ENCODE results near the gene LSR.

The LSR gene

GRCh38 chr19:35287713-35288112 is 38.9 kb downstream of the LSR start:
- in situ Hi-C loops (cut with HindIII; ENCODE audit: low pct_ligation_motif_present, low sequenced_read_pairs): no loop called here
- Histone ChIP-seq H3K27me3 (replicated peaks) (no peaks in the 10 kb centered on the region), H3K4me3 (ENCODE audit: low read depth, low read length) (no peak overlapping the region), H3K36me3 (replicated peaks) (no peaks in the 10 kb centered on the region), H3K27ac (no peak overlapping the region)
- TF ChIP-seq, protein P1, sequence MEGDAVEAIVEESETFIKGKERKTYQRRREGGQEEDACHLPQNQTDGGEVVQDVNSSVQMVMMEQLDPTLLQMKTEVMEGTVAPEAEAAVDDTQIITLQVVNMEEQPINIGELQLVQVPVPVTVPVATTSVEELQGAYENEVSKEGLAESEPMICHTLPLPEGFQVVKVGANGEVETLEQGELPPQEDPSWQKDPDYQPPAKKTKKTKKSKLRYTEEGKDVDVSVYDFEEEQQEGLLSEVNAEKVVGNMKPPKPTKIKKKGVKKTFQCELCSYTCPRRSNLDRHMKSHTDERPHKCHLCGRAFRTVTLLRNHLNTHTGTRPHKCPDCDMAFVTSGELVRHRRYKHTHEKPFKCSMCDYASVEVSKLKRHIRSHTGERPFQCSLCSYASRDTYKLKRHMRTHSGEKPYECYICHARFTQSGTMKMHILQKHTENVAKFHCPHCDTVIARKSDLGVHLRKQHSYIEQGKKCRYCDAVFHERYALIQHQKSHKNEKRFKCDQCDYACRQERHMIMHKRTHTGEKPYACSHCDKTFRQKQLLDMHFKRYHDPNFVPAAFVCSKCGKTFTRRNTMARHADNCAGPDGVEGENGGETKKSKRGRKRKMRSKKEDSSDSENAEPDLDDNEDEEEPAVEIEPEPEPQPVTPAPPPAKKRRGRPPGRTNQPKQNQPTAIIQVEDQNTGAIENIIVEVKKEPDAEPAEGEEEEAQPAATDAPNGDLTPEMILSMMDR (IDR thresholded peaks at IDR 0.05; ENCODE audit: low read depth, low read length, missing control alignments): no peak
- DNase-seq: no peak

GRCh38 chr19:35288331-35288730 is 39.5 kb downstream of the LSR start:
- Histone ChIP-seq H3K4me3 (ENCODE audit: low read depth, low read length) (no peak overlapping the region), H3K27ac (no peak overlapping the region), H3K27me3 (replicated peaks) (peaks cover 2% of the 10 kb centered on the region), H3K36me3 (replicated peaks) (no peaks in the 10 kb centered on the region)
- no peak for DNase-seq
- TF ChIP-seq, protein P1 (IDR thresholded peaks at IDR 0.05; ENCODE audit: low read depth, low read length, missing control alignments): no peak
- in situ Hi-C loops (cut with HindIII; ENCODE audit: low pct_ligation_motif_present, low sequenced_read_pairs): no loop called here

DNA sequence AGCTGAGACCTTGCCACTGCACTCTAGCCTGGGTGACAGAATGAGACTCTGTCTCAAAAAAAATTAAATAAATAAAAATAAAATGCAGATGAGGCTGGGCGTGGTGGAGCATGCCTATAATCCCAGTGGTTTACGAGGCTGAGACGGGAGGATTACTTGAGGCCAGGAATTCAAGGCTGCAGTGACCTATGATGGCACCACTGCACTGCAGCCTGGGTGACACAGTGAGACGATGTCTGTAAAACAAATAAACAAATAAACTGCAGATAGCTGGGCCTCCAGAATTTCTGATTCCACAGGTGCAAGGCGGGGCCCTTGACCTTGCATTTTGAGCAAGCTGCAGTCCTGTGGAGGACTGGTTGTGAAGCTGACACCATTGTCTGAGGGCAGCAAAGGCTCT is 40.1 kb downstream of the LSR start:
- Histone ChIP-seq H3K27ac (no peak overlapping the region), H3K27me3 (replicated peaks) (peaks cover 5% of the 10 kb centered on the region), H3K4me3 (ENCODE audit: low read depth, low read length) (no peak overlapping the region), H3K36me3 (replicated peaks) (no peaks in the 10 kb centered on the region)
- in situ Hi-C loops (cut with HindIII; ENCODE audit: low pct_ligation_motif_present, low sequenced_read_pairs): no loop called here
- TF ChIP-seq, protein P1 (IDR thresholded peaks at IDR 0.05; ENCODE audit: low read depth, low read length, missing control alignments): no peak
- DNase-seq: no peak

GRCh38 chr19:35290381-35291127 is 41.8 kb downstream of the LSR start:
- Histone ChIP-seq H3K27ac (no peak overlapping the region), H3K36me3 (replicated peaks) (no peaks in the 10 kb centered on the region), H3K27me3 (replicated peaks) (peaks cover 5% of the 10 kb centered on the region), H3K4me3 (ENCODE audit: low read depth, low read length) (no peak overlapping the region)
- DNase-seq: no peak
- TF ChIP-seq, protein P1 (IDR thresholded peaks at IDR 0.05; ENCODE audit: low read depth, low read length, missing control alignments): no peak
- in situ Hi-C loops (cut with HindIII; ENCODE audit: low pct_ligation_motif_present, low sequenced_read_pairs): no loop called here

DNA sequence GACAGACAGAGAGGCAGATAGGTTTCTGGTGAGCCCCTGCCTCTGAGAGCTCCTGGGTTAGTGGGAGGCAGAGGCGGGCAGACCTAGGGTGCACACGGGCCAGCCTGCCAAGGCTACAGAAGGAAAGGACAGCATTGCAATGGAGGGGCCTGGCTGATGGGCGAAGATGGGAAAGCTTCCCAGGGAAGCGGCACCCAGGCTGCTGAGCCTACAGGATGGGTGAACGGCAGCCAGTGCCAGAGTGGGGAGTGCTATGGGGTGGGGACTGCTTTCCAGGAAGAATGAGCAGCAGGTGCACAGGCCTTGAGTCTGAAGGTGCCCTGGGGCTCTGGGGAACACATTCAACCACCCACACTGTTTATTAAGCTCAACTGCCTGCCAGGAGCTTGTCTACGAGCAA is 42.5 kb downstream of the LSR start:
- in situ Hi-C loops (cut with HindIII; ENCODE audit: low pct_ligation_motif_present, low sequenced_read_pairs): no loop called here
- Histone ChIP-seq H3K36me3 (replicated peaks) (no peaks in the 10 kb centered on the region), H3K27ac (no peak overlapping the region), H3K27me3 (replicated peaks) (peaks cover 5% of the 10 kb centered on the region), H3K4me3 (ENCODE audit: low read depth, low read length) (no peak overlapping the region)
- no peak for DNase-seq
- TF ChIP-seq, protein P1 (IDR thresholded peaks at IDR 0.05; ENCODE audit: low read depth, low read length, missing control alignments): no peak

GRCh38 chr19:35291916-35292315 is 43.1 kb downstream of the LSR start, which contains the start of gene MAG:
MAG (plus strand) TSS chr19:35292161; CDS start chr19:35295409, 3,248 bp downstream.
- Histone ChIP-seq H3K4me3 (ENCODE audit: low read depth, low read length) (no peak within 1 kb of the TSS), H3K36me3 (replicated peaks) (no peaks in the 10 kb centered on the region), H3K27ac (no peak within 1 kb of the TSS), H3K27me3 (replicated peaks) (peaks cover 5% of the 10 kb centered on the region)
- in situ Hi-C loops (cut with HindIII; ENCODE audit: low pct_ligation_motif_present, low sequenced_read_pairs): no loop called here
- TF ChIP-seq, protein P1 (IDR thresholded peaks at IDR 0.05; ENCODE audit: low read depth, low read length, missing control alignments): no peak
- DNase-seq: no peak
